Colonic mucosa (tissue), 4 donors: ENCODE results near the gene ODF4. TPM values are rescaled to one million over a fixed set of nuclear protein-coding genes. Genes with fewer than 3 reads are reported as not detected.

ENCODE experiments used
- DNase-seq: peaks from one replicate; pipeline ENCODE4 v3.0.0-alpha.2; 2020
- H3K27ac ChIP-seq: fragments of 200-600 bp; one replicate; pipeline ENCODE4 v1.8.0; 2021
- H3K27me3 ChIP-seq: fragments of 200-600 bp; one replicate; pipeline ENCODE4 v1.8.0; 2021
- H3K36me3 ChIP-seq: fragments of 200-600 bp; one replicate; pipeline ENCODE4 v1.8.0; 2021
- H3K4me1 ChIP-seq: fragments of 200-600 bp; one replicate; pipeline ENCODE4 v1.8.0; 2021; ENCODE audit warnings: mild to moderate bottlenecking
- H3K4me3 ChIP-seq: fragments of 200-600 bp; one replicate; pipeline ENCODE4 v1.8.0; 2021
- H3K9ac ChIP-seq, 2 donors: one replicate each; pipeline ENCODE4 v1.7.0; 2013; ENCODE audit warnings: control low read depth in 2 of 2, low read depth in 2 of 2, low read length in 2 of 2
- H3K9me3 ChIP-seq: fragments of 200-600 bp; one replicate; pipeline ENCODE4 v1.8.0; 2021
- intact Hi-C: fragments of 100-400 bp; cut with DNase I; formaldehyde crosslinking; loops from one replicate; pipeline ENCODE4 v1.14.1; 2022
- total RNA-seq, 2 donors: library from RNA; stranded (reverse); fragmentation: NEBNext Ultra II Directional in 1 of 2; extraction: Animal tissue kit (Norgen Biotek cat#: 25700) in 1 of 2; gene quantifications; one replicate each; pipeline ENCODE4 v1.2.1, GENCODE V29; 2021
- TF ChIP-seq, protein P1 (sequence below): fragments of 200-600 bp; IDR thresholded peaks from one replicate; pipeline ENCODE4 v1.8.0; 2022; ENCODE audit warnings: antibody characterized with exemption, mild to moderate bottlenecking
- donor health status: healthy.
- donor health status: DM: no; HTN: no; CAD: no.
- donor health status: DM: no; HTN: no; CAD: no.

The ODF4 gene
- total RNA-seq, 2 donors from 2014 or later, result not detected

DNA sequence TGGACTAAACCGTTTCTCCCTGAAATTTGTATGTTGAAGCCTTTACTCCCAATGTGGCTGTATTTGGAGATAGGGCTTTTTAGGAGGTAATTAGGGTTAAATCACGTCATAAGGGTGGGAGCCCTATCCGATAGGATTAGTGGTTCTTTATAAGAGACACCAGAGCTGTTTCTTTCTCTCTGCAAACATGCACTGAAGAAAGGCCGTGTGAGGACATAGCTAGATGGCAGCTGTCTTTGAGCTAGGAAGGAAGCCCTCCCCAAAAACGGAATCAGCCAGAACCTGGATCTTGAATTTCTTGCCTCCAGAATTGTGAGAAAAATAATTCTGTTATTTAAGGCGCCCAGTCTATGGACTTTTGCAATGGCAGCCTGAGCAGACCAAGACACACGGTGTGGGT lies 14.1 kb downstream of the ODF4 start:
- Histone ChIP-seq H3K4me1 (no peaks in the 10 kb centered on the region), H3K36me3 (no peaks in the 10 kb centered on the region), H3K27ac (no peak overlapping the region), H3K9ac (no peak overlapping the region), H3K9me3 (no peaks in the 10 kb centered on the region), H3K27me3 (no peaks in the 10 kb centered on the region), H3K4me3 (no peak overlapping the region)
- intact Hi-C loops, result no loop called here
- TF ChIP-seq, protein P1, sequence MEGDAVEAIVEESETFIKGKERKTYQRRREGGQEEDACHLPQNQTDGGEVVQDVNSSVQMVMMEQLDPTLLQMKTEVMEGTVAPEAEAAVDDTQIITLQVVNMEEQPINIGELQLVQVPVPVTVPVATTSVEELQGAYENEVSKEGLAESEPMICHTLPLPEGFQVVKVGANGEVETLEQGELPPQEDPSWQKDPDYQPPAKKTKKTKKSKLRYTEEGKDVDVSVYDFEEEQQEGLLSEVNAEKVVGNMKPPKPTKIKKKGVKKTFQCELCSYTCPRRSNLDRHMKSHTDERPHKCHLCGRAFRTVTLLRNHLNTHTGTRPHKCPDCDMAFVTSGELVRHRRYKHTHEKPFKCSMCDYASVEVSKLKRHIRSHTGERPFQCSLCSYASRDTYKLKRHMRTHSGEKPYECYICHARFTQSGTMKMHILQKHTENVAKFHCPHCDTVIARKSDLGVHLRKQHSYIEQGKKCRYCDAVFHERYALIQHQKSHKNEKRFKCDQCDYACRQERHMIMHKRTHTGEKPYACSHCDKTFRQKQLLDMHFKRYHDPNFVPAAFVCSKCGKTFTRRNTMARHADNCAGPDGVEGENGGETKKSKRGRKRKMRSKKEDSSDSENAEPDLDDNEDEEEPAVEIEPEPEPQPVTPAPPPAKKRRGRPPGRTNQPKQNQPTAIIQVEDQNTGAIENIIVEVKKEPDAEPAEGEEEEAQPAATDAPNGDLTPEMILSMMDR, result no peak
- no peak for DNase-seq

DNA sequence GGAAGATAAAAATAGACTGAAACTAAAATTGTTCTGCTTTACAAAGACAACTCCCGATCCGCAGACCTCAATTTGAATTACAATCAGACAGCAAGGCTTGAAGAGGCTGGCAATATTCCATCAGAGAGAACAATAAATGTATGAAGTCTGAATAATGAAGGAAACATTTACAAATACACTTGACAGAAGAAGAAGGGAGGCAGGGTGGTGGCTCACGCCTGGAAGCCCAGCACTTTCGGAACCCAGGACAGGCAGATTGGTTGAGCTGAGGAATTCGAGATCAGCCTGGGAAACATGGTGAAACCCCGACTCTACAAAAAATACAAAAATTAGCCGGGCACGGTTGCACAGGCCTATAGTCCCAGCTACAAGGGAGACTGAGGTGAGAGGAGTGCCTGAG lies 14.6 kb downstream of the ODF4 start:
- H3K9me3 ChIP-seq, result no peaks in the 10 kb centered on the region
- no peak overlapping the region for H3K4me3 ChIP-seq
- H3K27me3 ChIP-seq, result no peaks in the 10 kb centered on the region
- no peak overlapping the region for H3K27ac ChIP-seq
- no peaks in the 10 kb centered on the region for H3K4me1 ChIP-seq
- no peak for DNase-seq
- H3K36me3 ChIP-seq, result no peaks in the 10 kb centered on the region
- no peak overlapping the region for H3K9ac ChIP-seq
- intact Hi-C loops, result no loop called here
- TF ChIP-seq, protein P1, result no peak

DNA sequence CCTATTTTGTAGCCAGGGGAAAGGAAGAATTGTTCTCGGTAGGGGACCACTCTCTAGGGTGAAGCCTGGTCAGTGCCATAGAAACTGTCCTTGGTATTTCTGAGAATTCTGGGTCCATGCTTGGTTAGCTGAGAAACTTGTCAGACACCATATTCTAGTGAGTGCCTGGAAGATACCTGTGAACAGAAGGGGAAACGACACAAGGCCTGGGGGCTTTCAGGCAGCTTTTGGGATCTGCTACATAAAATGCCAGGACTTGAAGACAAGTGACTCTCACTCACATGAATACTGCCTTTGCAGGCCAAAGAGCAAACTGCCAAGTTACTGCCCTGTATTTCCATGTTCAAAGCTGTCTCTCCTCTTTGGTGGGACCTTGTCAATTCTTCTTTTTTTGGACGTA lies 18.3 kb downstream of the ODF4 start:
- no peak overlapping the region for H3K27ac ChIP-seq
- H3K9ac ChIP-seq, result no peak overlapping the region
- TF ChIP-seq, protein P1, result no peak
- H3K27me3 ChIP-seq, result no peaks in the 10 kb centered on the region
- intact Hi-C loops, result no loop called here
- no peaks in the 10 kb centered on the region for H3K4me1 ChIP-seq
- no peaks in the 10 kb centered on the region for H3K9me3 ChIP-seq
- H3K4me3 ChIP-seq, result no peak overlapping the region
- DNase-seq, result no peak
- no peaks in the 10 kb centered on the region for H3K36me3 ChIP-seq

DNA sequence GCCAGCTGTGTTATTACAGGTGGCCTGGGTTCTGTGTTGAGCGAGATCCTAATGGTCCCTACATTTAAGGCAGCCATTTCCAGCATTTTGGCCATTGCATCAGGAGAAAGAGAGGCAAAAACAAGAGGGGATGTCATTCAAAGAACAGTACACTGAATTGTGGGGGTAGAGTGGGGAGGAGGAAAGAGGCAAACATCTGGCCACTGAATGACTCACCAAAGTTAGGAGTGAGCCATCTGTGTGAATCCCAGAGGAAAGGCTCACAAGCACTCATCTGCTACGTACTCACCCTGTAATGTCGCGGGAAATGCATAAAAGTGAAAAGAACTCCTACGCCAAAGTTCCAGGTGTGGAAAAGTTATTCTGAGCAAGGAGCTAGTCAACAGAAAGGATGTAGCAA lies 20.1 kb downstream of the ODF4 start:
- Histone ChIP-seq H3K9ac (no peak overlapping the region), H3K9me3 (no peaks in the 10 kb centered on the region), H3K27me3 (no peaks in the 10 kb centered on the region), H3K4me3 (no peak overlapping the region), H3K36me3 (no peaks in the 10 kb centered on the region), H3K4me1 (no peaks in the 10 kb centered on the region), H3K27ac (no peak overlapping the region)
- TF ChIP-seq, protein P1, result no peak
- intact Hi-C loops, result no loop called here
- DNase-seq, result no peak

DNA sequence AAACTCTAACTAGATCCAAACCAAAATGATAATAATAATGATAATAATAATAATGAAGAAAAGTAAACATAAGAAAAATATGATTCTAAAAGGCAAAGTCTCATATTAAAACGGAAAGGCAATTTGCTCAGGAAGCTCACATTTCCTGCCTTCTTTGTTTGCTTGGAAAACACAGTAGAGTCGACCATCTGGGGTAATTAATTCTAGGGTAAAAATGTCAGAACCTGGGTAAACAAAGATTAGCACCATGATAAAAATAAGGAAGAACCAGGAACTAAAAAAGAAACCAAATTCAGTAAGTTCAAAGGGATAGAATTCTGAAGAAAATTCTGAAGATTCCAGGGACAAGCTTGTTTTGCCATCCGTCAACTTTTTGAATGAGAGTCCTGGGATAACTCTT lies 20.6 kb downstream of the ODF4 start:
- no peaks in the 10 kb centered on the region for H3K27me3 ChIP-seq
- TF ChIP-seq, protein P1, result no peak
- no peaks in the 10 kb centered on the region for H3K9me3 ChIP-seq
- no peaks in the 10 kb centered on the region for H3K4me1 ChIP-seq
- H3K9ac ChIP-seq, result no peak overlapping the region
- no peak for DNase-seq
- H3K36me3 ChIP-seq, result no peaks in the 10 kb centered on the region
- intact Hi-C loops, result no loop called here
- no peak overlapping the region for H3K27ac ChIP-seq
- H3K4me3 ChIP-seq, result no peak overlapping the region

DNA sequence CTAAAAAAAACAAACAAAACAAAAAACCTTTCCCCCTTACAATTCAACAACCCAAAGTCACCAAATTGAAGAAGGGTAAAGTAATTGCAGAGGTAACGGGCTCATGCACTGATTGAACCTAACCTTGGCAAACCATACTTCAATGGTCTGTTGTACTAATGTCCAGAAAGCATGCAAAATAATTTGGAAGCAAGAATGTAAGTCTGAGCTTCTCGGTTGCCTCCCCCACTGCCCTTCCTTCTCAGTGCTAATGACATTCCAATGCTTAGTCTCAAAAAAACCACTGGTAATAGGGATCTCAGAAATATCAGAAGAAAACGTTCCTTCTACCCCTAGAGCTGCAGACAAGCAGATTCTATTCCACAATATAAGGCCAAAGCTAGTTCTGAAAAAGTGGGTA lies 21.1 kb downstream of the ODF4 start:
- intact Hi-C loops, result no loop called here
- Histone ChIP-seq H3K9me3 (no peaks in the 10 kb centered on the region), H3K4me3 (no peak overlapping the region), H3K27ac (no peak overlapping the region), H3K9ac (no peak overlapping the region), H3K4me1 (no peaks in the 10 kb centered on the region), H3K36me3 (no peaks in the 10 kb centered on the region), H3K27me3 (no peaks in the 10 kb centered on the region)
- TF ChIP-seq, protein P1, result no peak
- DNase-seq, result no peak
